ENCODE measurements around the gene TMEM185B.
A peak's percentile ranks its signal among the peaks of the same experiment; 100 is the strongest.
"Not testable (repeated sequence)": the region's sequence is repeated elsewhere in the genome, so short reads cannot be mapped to it uniquely, and the experiment has no call there.

The TMEM185B gene

GRCh38 chr2:120251078-120251477 is 27.9 kb upstream of the TMEM185B start:
- DNase-seq, result no peak

GRCh38 chr2:120250640-120251039 is 27.4 kb upstream of the TMEM185B start:
- DNase-seq, result no peak

DNA sequence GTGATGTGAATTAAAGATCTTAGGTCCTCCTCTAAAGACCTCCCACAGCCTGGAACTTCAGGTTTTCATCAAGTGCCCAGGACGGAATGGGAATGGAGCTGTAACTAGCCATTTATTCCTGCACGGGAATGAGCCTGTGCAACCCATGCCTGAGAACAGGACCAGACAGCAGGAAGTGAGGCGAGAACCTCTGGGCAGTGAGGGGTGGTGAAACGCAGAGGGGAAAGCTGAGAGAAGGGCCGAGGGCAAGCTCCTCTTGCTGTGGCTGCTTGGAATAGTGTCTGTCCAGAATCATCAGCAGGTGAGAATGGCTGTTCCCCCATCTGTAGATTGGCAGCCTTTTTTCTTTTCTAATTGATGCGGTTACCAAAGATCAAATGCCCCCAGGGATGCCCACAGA is 24.7 kb upstream of the TMEM185B start:
- no peak for DNase-seq

DNA sequence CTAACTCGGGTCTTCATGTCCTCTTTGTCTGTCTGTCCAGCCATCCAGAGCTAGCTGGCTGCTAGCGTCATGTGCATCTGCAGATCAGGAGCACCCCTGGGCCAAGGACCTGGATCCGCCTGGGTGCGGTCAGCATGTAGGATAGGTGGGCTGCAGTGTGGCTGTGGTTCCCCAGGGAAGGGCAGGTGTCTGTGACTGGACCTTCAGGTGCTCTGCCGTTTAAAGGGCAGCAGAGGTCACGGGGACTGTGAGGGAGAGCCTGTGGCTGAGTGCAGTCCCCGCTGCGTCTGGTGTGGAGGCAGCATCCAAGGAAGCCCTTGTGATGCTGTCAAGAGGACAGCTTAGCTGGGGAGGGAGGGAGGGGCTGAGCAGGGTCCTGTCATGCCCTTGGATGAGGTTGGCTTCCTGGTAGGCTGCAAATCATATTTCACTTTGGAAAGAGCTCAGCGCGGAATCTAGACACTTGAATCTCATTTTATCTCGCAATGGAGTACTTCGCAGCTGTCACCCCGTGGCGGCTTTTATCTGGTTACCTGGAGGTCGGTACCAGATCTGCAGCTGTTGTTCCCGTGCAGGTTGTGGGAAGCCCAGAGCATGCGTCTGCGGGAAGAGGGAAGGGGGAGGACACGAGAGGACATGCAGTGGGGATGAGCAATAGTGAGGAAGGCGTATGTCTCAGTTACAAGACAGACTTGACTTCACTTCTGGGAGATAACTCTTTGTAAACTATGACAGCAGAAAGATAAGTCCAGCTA is 23.5 kb upstream of the TMEM185B start:
- DNase-seq, result peak in 1 of 2 experiments; percentile 47

DNA sequence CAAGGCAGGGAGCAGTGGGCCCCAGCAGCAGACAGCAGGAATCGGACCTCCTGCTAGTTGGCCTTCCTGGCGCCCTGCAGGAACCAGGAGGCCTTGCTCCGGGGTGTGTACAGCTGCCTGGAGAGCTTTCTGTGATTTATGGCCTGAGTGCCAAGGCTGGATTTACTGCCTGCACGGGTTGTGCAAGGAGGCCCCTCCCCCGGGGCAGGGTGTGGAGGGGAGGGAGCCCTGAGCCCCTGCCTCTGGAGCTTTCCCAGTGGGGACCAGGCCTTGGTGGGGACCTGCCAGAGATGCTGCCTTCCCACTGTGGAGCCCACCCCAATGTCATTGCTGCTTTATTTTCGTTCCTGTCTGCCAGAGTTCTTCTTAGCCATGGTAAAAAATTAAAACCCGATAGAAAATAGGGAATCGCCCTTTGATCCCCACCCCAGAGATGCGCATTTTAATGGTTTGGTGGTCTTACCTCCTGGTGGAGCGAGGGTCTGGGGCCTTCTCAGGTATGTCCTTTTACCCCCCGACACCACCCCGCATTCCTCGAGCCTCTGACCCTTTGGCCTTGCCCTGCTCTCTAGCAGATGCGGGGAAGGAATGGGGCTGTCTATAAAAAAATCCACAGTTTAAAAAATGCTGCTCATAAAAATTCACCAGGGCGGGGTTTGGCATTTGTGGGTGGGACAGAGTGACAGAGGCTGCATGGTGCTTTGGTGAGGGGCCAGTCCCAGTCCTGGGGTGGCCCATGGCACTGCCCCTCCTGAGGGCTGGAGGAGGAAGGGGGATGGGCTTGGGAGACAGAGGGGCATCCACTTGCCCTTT is 22.5 kb upstream of the TMEM185B start:
- DNase-seq, result peak in 1 of 2 experiments; percentile 62

GRCh38 chr2:120244656-120245519 is 21.7 kb upstream of the TMEM185B start:
- DNase-seq, result no peak

GRCh38 chr2:120243875-120244553 is 20.8 kb upstream of the TMEM185B start:
- no peak for DNase-seq

GRCh38 chr2:120243211-120243610 is 20.0 kb upstream of the TMEM185B start:
- DNase-seq, result no peak

DNA sequence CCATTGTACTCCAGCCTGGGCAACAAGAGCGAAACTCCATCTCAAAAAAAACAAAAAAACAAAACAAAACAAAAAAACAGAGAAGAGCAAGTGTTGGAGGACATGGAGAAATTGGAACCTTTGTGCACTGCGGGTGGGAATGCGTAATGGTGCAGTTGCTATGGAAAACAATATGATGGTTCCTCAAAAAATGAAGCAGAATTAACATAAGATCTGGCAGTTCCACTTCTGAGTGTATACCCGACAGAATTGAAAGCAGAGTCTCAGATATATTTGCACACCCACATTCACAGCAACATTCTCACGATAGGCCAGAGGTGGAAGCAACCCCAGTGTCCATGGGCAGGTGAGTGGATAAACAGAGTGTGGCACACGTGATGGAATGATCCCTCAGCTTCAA is 18.5 kb upstream of the TMEM185B start:
- DNase-seq, result no peak

GRCh38 chr2:120240901-120241429 is 17.8 kb upstream of the TMEM185B start:
- no peak for DNase-seq

- DNase-seq, result no peak
Observed at GRCh38 chr2:120239488-120240287, 16.5 kb upstream of the TMEM185B start.

GRCh38 chr2:120238728-120239487 is 15.7 kb upstream of the TMEM185B start:
- no peak for DNase-seq

GRCh38 chr2:120237491-120237902 is 14.3 kb upstream of the TMEM185B start:
- DNase-seq, result no peak

DNA sequence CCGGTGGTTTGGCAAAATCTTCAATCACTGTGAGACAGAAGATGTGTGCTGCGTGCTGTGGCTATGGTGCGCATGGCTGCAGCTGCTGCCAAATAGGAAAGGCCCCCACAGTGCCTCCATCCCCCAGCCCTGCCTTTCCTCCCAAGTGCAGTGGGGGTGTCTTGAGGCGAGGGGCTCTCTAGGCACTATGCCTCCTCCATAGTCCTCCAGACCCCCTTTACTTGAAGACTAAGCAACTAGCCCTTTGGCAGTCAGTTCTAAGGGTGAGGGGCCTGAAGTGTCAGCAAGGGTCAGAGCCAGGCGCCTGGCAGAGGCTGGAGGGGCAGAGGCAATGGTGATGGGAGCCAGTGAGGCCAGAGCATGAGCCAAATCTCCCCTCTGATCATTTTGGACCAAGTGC is 13.6 kb upstream of the TMEM185B start:
- no peak for DNase-seq

DNA sequence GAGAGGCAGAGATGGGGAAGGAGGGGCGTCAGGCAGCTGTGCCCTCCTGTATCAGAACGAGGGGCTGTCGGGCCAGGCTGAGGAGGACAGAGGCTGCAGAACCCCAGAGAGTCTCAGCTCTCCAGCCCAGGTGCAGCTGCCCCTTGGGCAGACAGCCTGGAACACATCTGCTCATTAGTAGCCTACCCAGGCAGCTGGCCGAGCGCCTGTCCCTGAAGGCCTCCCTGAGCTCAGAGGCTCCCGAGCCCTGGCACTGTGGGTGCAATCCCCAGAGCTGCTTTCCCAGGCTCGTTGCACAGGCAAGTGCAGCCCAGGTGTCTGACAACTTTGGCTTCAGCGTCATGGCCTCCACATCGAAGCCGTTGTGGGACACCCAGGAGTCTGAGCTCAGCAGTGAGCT is 13.1 kb upstream of the TMEM185B start:
- no peak for DNase-seq

DNA sequence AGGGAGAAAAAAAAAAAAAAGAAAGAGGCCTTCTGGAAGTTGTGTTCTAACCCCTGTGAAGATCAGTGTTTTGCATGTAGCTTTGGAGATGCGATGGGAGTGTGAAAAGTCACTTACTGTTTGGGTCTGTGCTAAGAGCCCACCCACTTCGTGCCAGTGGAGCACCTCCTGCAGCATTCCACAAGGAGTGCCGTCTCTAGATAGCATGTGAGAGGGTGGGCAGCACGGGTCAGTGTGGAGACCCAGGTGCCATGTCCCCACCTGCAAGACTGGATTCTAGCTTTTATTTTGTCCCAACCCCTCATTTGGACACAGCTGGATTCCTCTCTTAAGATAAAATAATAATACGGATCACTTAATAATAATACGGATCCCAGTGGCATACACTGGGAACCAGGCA is 12.5 kb upstream of the TMEM185B start:
- DNase-seq, result no peak

DNA sequence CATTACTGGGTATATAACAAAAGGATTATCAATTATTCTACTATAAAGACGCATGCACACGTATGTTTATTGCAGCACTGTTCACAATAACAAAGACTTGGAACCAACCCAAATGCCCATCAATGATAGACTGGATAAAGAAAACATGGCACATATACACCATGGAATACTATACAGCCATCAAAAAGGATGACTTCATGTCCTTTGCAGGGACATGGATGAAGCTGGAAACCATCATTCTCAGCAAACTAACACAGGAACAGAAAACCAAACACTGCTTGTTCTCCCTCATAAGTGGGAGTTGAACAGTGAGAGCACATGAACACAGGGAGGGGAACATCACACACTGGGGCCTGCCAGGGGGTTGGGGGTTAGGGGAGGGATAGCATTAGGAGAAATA is 12.0 kb upstream of the TMEM185B start:
- DNase-seq, result not testable (repeated sequence)

- DNase-seq, result no peak
Observed at GRCh38 chr2:120233292-120233691, 10.1 kb upstream of the TMEM185B start.

- DNase-seq, result no peak
Observed at GRCh38 chr2:120231974-120232635, 8.9 kb upstream of the TMEM185B start.

GRCh38 chr2:120231564-120231973 is 8.4 kb upstream of the TMEM185B start:
- DNase-seq, result no peak
